Measurements from ENCODE around the gene TMEM163.

GRCh38 chr2:134410006-134410405 is 308.8 kb downstream of the TMEM163 start:
- TF ChIP-seq, protein P1, sequence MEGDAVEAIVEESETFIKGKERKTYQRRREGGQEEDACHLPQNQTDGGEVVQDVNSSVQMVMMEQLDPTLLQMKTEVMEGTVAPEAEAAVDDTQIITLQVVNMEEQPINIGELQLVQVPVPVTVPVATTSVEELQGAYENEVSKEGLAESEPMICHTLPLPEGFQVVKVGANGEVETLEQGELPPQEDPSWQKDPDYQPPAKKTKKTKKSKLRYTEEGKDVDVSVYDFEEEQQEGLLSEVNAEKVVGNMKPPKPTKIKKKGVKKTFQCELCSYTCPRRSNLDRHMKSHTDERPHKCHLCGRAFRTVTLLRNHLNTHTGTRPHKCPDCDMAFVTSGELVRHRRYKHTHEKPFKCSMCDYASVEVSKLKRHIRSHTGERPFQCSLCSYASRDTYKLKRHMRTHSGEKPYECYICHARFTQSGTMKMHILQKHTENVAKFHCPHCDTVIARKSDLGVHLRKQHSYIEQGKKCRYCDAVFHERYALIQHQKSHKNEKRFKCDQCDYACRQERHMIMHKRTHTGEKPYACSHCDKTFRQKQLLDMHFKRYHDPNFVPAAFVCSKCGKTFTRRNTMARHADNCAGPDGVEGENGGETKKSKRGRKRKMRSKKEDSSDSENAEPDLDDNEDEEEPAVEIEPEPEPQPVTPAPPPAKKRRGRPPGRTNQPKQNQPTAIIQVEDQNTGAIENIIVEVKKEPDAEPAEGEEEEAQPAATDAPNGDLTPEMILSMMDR (IDR thresholded peaks at IDR 0.05), result no peak
- TF ChIP-seq POLR2A (IDR thresholded peaks at IDR 0.05), result no peak

Measured in stomach (tissue), 4 donors.